Transverse colon (tissue), 4 donors: ENCODE data around the gene ANKRD33. TPM values are rescaled to one million over a fixed set of nuclear protein-coding genes. Genes with fewer than 3 reads are reported as not detected.

Source experiments
- DNase-seq: peaks from one replicate; pipeline ENCODE4 v3.0.0-alpha.2; 2019
- H3K27ac ChIP-seq, 4 donors: fragments of 200-600 bp; sonication (generic); 2 replicates each; pipeline ENCODE4 v1.5.1; 2016 to 2018; ENCODE audit warnings: inconsistent platforms in 4 of 4
- H3K27me3 ChIP-seq: fragments of 200-600 bp; sonication (generic); 2 replicates; pipeline ENCODE4 v1.5.1; 2017; ENCODE audit warnings: inconsistent platforms
- H3K36me3 ChIP-seq, 4 donors: fragments of 200-600 bp; sonication (generic); 2 replicates each; pipeline ENCODE4 v1.5.1; 2017 to 2019; ENCODE audit warnings: inconsistent platforms in 4 of 4
- H3K4me1 ChIP-seq, 4 donors: fragments of 200-600 bp; sonication (generic); 2 replicates each; pipeline ENCODE4 v1.5.1; 2017 to 2020; ENCODE audit warnings: inconsistent platforms in 4 of 4
- H3K4me3 ChIP-seq, 4 donors: fragments of 200-600 bp; sonication (generic); 1 replicate in 1 of 4; 2 replicates in 3 of 4; pipeline versions ENCODE4 v1.5.1 to v1.6.1; 2017 to 2019; ENCODE audit warnings: inconsistent platforms in 4 of 4
- H3K9me3 ChIP-seq, 2 donors: fragments of 200-600 bp; sonication (generic); 2 replicates each; pipeline ENCODE4 v1.5.1; 2017 to 2019; ENCODE audit warnings: inconsistent platforms in 2 of 2
- CTCF ChIP-seq, 5 experiments: fragments of 200-600 bp in 3 of 5; fragments of 450-650 bp in 2 of 5; sonication (generic) in 3 of 5; IDR thresholded peaks; 1 replicate in 2 of 5; 2 replicates in 3 of 5; pipeline ENCODE4 v1.5.1; 2016 to 2017; ENCODE audit warnings: antibody characterized with exemption in 5 of 5, inconsistent platforms in 3 of 5, mild to moderate bottlenecking in 2 of 5, moderate library complexity in 1 of 5
- EP300 ChIP-seq: sonication (generic); formaldehyde crosslinking; IDR thresholded peaks from one replicate; pipeline ENCODE4 v1.6.1; 2017; ENCODE audit warnings: antibody characterized with exemption, low read depth
- POLR2A ChIP-seq: fragments of 450-650 bp; IDR thresholded peaks from one replicate; pipeline ENCODE4 v1.6.1; 2016; ENCODE audit warnings: antibody characterized with exemption, mild to moderate bottlenecking, moderate library complexity
- POLR2AphosphoS5 ChIP-seq, 3 donors: sonication (generic); formaldehyde crosslinking; IDR thresholded peaks; one replicate each; pipeline ENCODE4 v1.6.1; 2016; ENCODE audit warnings: antibody characterized with exemption in 3 of 3
- WGBS, 2 donors: methylation state at CpG; one replicate each; pipeline ENCODE4 v1.1.5; 2018; ENCODE audit warnings: low coverage in 1 of 2; 5-methylcytosine and 5-hydroxymethylcytosine counted together
- in situ Hi-C, 4 donors: fragments of 200-750 bp; cut with MboI; loops; one replicate each; pipeline versions ENCODE4 v1.15.0 to v1.15.1; 2017; ENCODE audit warnings: low sequenced_read_pairs in 3 of 4, low pct_ligation_motif_present in 1 of 4, low pct_unique_long_range_greater_than_20kb in 1 of 4
- intact Hi-C: fragments of 100-400 bp; cut with DNase I; formaldehyde crosslinking; loops from one replicate; pipeline ENCODE4 v1.15.1; 2023; ENCODE audit warnings: low total_unique reads
- total RNA-seq, 4 donors: library from RNA; depleted of rRNA; stranded (reverse); fragments of >200 nt; gene quantifications; one replicate each; pipeline ENCODE4 v1.1.0, GENCODE V29; 2016

The ANKRD33 gene
- total RNA-seq, 4 donors from 2014 or later = not detected

- Histone ChIP-seq H3K9me3 (no peaks in the 10 kb centered on the region), H3K27ac (no peak overlapping the region), H3K27me3 (peaks cover 3% of the 10 kb centered on the region), H3K4me1 (peaks cover 0 to 13% (median 7%) of the 10 kb centered on the region in 4 donors), H3K36me3 (no peaks in the 10 kb centered on the region), H3K4me3 (no peak overlapping the region)
- WGBS, 2 donors = 0 to 79% methylated on average over 1 to 15 of the region's 15 CpGs
- in situ Hi-C loops (no loop called here), intact Hi-C loops (loop anchor here (5.0 kb wide), 1 partner anchor 94 kb away; no protein-coding TSS in a partner anchor)
- DNase-seq = no peak
- TF ChIP-seq POLR2A (no peak), CTCF (IDR thresholded peaks at IDR 0.05) (no peak), POLR2AphosphoS5 (IDR thresholded peaks at IDR 0.05) (no peak), EP300 (no peak)
Observed at GRCh38 chr12:51888316-51889215, 663 bp downstream of the ANKRD33 start.

- H3K27me3 ChIP-seq = peaks cover 3% of the 10 kb centered on the region
- DNase-seq = no peak
- intact Hi-C loops (loop anchor here (5.0 kb wide), 1 partner anchor 93 kb away; no protein-coding TSS in a partner anchor), in situ Hi-C loops (no loop called here)
- H3K4me1 ChIP-seq = peaks cover 0 to 13% (median 7%) of the 10 kb centered on the region in 4 donors
- H3K27ac ChIP-seq = no peak overlapping the region
- no peak overlapping the region for H3K4me3 ChIP-seq
- TF ChIP-seq POLR2AphosphoS5 (IDR thresholded peaks at IDR 0.05) (no peak), POLR2A (no peak), EP300 (no peak), CTCF (IDR thresholded peaks at IDR 0.05) (no peak)
- WGBS, 2 donors = 85% methylated on average over 21 of the region's 21 CpGs; no CpG with 5 or more reads in 1 of the 2 donors
- no peaks in the 10 kb centered on the region for H3K36me3 ChIP-seq
- H3K9me3 ChIP-seq = no peaks in the 10 kb centered on the region
Observed at GRCh38 chr12:51889216-51890132, 1.6 kb downstream of the ANKRD33 start.

GRCh38 chr12:51890133-51890464 is 2.2 kb downstream of the ANKRD33 start:
- 90 to 100% methylated on average over 1 to 2 of the region's 2 CpGs for WGBS, 2 donors
- Histone ChIP-seq H3K36me3 (no peaks in the 10 kb centered on the region), H3K9me3 (no peaks in the 10 kb centered on the region), H3K27ac (no peak overlapping the region), H3K27me3 (peaks cover 3% of the 10 kb centered on the region), H3K4me1 (peaks cover 5 to 18% (median 9%) of the 10 kb centered on the region in 4 donors), H3K4me3 (no peak overlapping the region)
- in situ Hi-C loops = no loop called here
- intact Hi-C loops = no loop called here
- TF ChIP-seq EP300 = no peak
- no peak for TF ChIP-seq POLR2A
- TF ChIP-seq CTCF (IDR thresholded peaks at IDR 0.05) = no peak
- TF ChIP-seq POLR2AphosphoS5 (IDR thresholded peaks at IDR 0.05) = no peak
- DNase-seq = no peak
